NCI-H187 treated with DMSO at 0.1 percent for 48 hours (cell line): ENCODE data around the gene CLSTN2.
A peak's percentile ranks its signal among the peaks of the same experiment; 100 is the strongest.
"Not testable (repeated sequence)": the region's sequence is repeated elsewhere in the genome, so short reads cannot be mapped to it uniquely, and the experiment has no call there.

Experiments used
- DNase-seq: peaks from one replicate; lab custom pipeline; 2025; lab: John Stamatoyannopoulos, UW

The CLSTN2 gene

GRCh38 chr3:140423146-140423545 lies 488.2 kb downstream of the CLSTN2 start:
- DNase-seq, result no peak

GRCh38 chr3:140423574-140423973 lies 488.6 kb downstream of the CLSTN2 start:
- not testable (repeated sequence) for DNase-seq

GRCh38 chr3:140424211-140424610 lies 489.2 kb downstream of the CLSTN2 start:
- DNase-seq, result no peak

- DNase-seq, result no peak
Observed at GRCh38 chr3:140424726-140425125, 489.7 kb downstream of the CLSTN2 start.

GRCh38 chr3:140427786-140428185 lies 492.8 kb downstream of the CLSTN2 start:
- no peak for DNase-seq

- no peak for DNase-seq
Observed at GRCh38 chr3:140428380-140428779, 493.4 kb downstream of the CLSTN2 start.

- DNase-seq, result no peak
Observed at GRCh38 chr3:140429791-140430190, 494.8 kb downstream of the CLSTN2 start.

- no peak for DNase-seq
Observed at GRCh38 chr3:140430494-140430893, 495.5 kb downstream of the CLSTN2 start.

GRCh38 chr3:140432229-140432669 lies 497.3 kb downstream of the CLSTN2 start:
- peak; percentile 83 for DNase-seq

- no peak for DNase-seq
Observed at GRCh38 chr3:140433431-140433830, 498.4 kb downstream of the CLSTN2 start.

GRCh38 chr3:140434261-140434905 lies 499.4 kb downstream of the CLSTN2 start:
- DNase-seq, result no peak

- DNase-seq, result no peak
Observed at GRCh38 chr3:140436421-140436820, 501.4 kb downstream of the CLSTN2 start.

GRCh38 chr3:140438736-140439470 lies 503.9 kb downstream of the CLSTN2 start:
- DNase-seq, result no peak

GRCh38 chr3:140439527-140439926 lies 504.5 kb downstream of the CLSTN2 start:
- no peak for DNase-seq

- DNase-seq, result no peak
Observed at GRCh38 chr3:140440446-140440845, 505.5 kb downstream of the CLSTN2 start.

GRCh38 chr3:140441006-140441405 lies 506.0 kb downstream of the CLSTN2 start:
- no peak for DNase-seq

GRCh38 chr3:140442621-140443020 lies 507.6 kb downstream of the CLSTN2 start:
- no peak for DNase-seq

GRCh38 chr3:140443073-140443472 lies 508.1 kb downstream of the CLSTN2 start:
- DNase-seq, result no peak

GRCh38 chr3:140443806-140444205 lies 508.8 kb downstream of the CLSTN2 start:
- DNase-seq, result no peak

- DNase-seq, result no peak
Observed at GRCh38 chr3:140446734-140447133, 511.7 kb downstream of the CLSTN2 start.

GRCh38 chr3:140447136-140447535 lies 512.2 kb downstream of the CLSTN2 start:
- no peak for DNase-seq

GRCh38 chr3:140448001-140448400 lies 513.0 kb downstream of the CLSTN2 start:
- DNase-seq, result no peak

GRCh38 chr3:140449413-140450256 lies 514.6 kb downstream of the CLSTN2 start:
- DNase-seq, result no peak
